Measurements from ENCODE around the gene COQ10A. TPM values are rescaled to one million over a fixed set of nuclear protein-coding genes. Genes with fewer than 3 reads are reported as not detected.

COQ10A gene
- total RNA-seq, 1 donor from 2014 or later, result 26.4 TPM

- H3K27me3 Mint-ChIP-seq, result no peaks in the 10 kb centered on the region
- no peak overlapping the region for H3K4me3 Mint-ChIP-seq
- DNase-seq (ENCODE audit: extremely low spot score, unreplicated experiment), result no peak
- no peaks in the 10 kb centered on the region for H3K4me1 Mint-ChIP-seq (ENCODE audit: unreplicated experiment)
- H3K27ac Mint-ChIP-seq, result no peak overlapping the region
- H3K9me3 Mint-ChIP-seq, result no peaks in the 10 kb centered on the region
- peaks cover 15% of the 10 kb centered on the region for H3K36me3 Mint-ChIP-seq
- no peak for TF ChIP-seq CTCF (conservative IDR thresholded peaks at IDR 0.05)
Observed at GRCh38 chr12:56244494-56244893, 22.2 kb upstream of the COQ10A start.

GRCh38 chr12:56247923-56248322 lies 18.8 kb upstream of the COQ10A start:
- H3K9me3 Mint-ChIP-seq, result no peaks in the 10 kb centered on the region
- TF ChIP-seq CTCF (conservative IDR thresholded peaks at IDR 0.05), result no peak
- no peak overlapping the region for H3K27ac Mint-ChIP-seq
- H3K27me3 Mint-ChIP-seq, result no peaks in the 10 kb centered on the region
- H3K36me3 Mint-ChIP-seq, result peaks cover 16% of the 10 kb centered on the region
- no peak overlapping the region for H3K4me3 Mint-ChIP-seq
- no peak for DNase-seq (ENCODE audit: extremely low spot score, unreplicated experiment)
- no peaks in the 10 kb centered on the region for H3K4me1 Mint-ChIP-seq (ENCODE audit: unreplicated experiment)

- H3K9me3 Mint-ChIP-seq, result no peaks in the 10 kb centered on the region
- no peak for TF ChIP-seq CTCF (conservative IDR thresholded peaks at IDR 0.05)
- H3K4me1 Mint-ChIP-seq (ENCODE audit: unreplicated experiment), result no peaks in the 10 kb centered on the region
- H3K36me3 Mint-ChIP-seq, result peaks cover 19% of the 10 kb centered on the region
- no peak overlapping the region for H3K27ac Mint-ChIP-seq
- no peak for DNase-seq (ENCODE audit: extremely low spot score, unreplicated experiment)
- H3K4me3 Mint-ChIP-seq, result no peak overlapping the region
- H3K27me3 Mint-ChIP-seq, result no peaks in the 10 kb centered on the region
Observed at GRCh38 chr12:56248711-56249110, 18.0 kb upstream of the COQ10A start.

- H3K9me3 Mint-ChIP-seq, result no peaks in the 10 kb centered on the region
- no peak overlapping the region for H3K4me3 Mint-ChIP-seq
- no peak for DNase-seq (ENCODE audit: extremely low spot score, unreplicated experiment)
- no peak overlapping the region for H3K27ac Mint-ChIP-seq
- H3K36me3 Mint-ChIP-seq, result peaks cover 20% of the 10 kb centered on the region
- no peak for TF ChIP-seq CTCF (conservative IDR thresholded peaks at IDR 0.05)
- H3K4me1 Mint-ChIP-seq (ENCODE audit: unreplicated experiment), result no peaks in the 10 kb centered on the region
- H3K27me3 Mint-ChIP-seq, result no peaks in the 10 kb centered on the region
Observed at GRCh38 chr12:56252649-56253048, 14.1 kb upstream of the COQ10A start.

GRCh38 chr12:56253091-56253490 lies 13.7 kb upstream of the COQ10A start:
- no peak for DNase-seq (ENCODE audit: extremely low spot score, unreplicated experiment)
- H3K36me3 Mint-ChIP-seq, result peaks cover 20% of the 10 kb centered on the region
- TF ChIP-seq CTCF (conservative IDR thresholded peaks at IDR 0.05), result no peak
- H3K27ac Mint-ChIP-seq, result no peak overlapping the region
- no peak overlapping the region for H3K4me3 Mint-ChIP-seq
- H3K4me1 Mint-ChIP-seq (ENCODE audit: unreplicated experiment), result no peaks in the 10 kb centered on the region
- H3K27me3 Mint-ChIP-seq, result no peaks in the 10 kb centered on the region
- H3K9me3 Mint-ChIP-seq, result no peaks in the 10 kb centered on the region

GRCh38 chr12:56255671-56256070 lies 11.1 kb upstream of the COQ10A start:
- Mint-ChIP-seq H3K9me3 (no peaks in the 10 kb centered on the region), H3K4me3 (peak overlapping the region; percentile 10), H3K4me1 (ENCODE audit: unreplicated experiment) (peaks cover 8% of the 10 kb centered on the region), H3K36me3 (peaks cover 16% of the 10 kb centered on the region), H3K27ac (no peak overlapping the region), H3K27me3 (no peaks in the 10 kb centered on the region)
- no peak for TF ChIP-seq CTCF (conservative IDR thresholded peaks at IDR 0.05)
- no peak for DNase-seq (ENCODE audit: extremely low spot score, unreplicated experiment)
